Measurements from ENCODE around the gene LDLRAD4. TPM values are rescaled to one million over a fixed set of nuclear protein-coding genes. Genes with fewer than 3 reads are reported as not detected.

LDLRAD4 gene
- total RNA-seq, 1 donor from 2014 or later: 20.4 TPM

GRCh38 chr18:13566941-13567746, 348.6 kb downstream of the LDLRAD4 start:
- no peak overlapping the region for H3K27ac Mint-ChIP-seq (ENCODE audit: unreplicated experiment)
- peaks cover 11% of the 10 kb centered on the region for H3K27me3 Mint-ChIP-seq (ENCODE audit: unreplicated experiment)
- H3K4me3 Mint-ChIP-seq (ENCODE audit: unreplicated experiment): no peak overlapping the region
- DNase-seq (ENCODE audit: extremely low spot score, unreplicated experiment): no peak
- no peak for TF ChIP-seq CTCF (IDR thresholded peaks at IDR 0.05)
- no peaks in the 10 kb centered on the region for H3K9me3 Mint-ChIP-seq (ENCODE audit: unreplicated experiment)
- H3K4me1 Mint-ChIP-seq (ENCODE audit: unreplicated experiment): no peaks in the 10 kb centered on the region
- no peaks in the 10 kb centered on the region for H3K36me3 Mint-ChIP-seq (ENCODE audit: unreplicated experiment)

DNA sequence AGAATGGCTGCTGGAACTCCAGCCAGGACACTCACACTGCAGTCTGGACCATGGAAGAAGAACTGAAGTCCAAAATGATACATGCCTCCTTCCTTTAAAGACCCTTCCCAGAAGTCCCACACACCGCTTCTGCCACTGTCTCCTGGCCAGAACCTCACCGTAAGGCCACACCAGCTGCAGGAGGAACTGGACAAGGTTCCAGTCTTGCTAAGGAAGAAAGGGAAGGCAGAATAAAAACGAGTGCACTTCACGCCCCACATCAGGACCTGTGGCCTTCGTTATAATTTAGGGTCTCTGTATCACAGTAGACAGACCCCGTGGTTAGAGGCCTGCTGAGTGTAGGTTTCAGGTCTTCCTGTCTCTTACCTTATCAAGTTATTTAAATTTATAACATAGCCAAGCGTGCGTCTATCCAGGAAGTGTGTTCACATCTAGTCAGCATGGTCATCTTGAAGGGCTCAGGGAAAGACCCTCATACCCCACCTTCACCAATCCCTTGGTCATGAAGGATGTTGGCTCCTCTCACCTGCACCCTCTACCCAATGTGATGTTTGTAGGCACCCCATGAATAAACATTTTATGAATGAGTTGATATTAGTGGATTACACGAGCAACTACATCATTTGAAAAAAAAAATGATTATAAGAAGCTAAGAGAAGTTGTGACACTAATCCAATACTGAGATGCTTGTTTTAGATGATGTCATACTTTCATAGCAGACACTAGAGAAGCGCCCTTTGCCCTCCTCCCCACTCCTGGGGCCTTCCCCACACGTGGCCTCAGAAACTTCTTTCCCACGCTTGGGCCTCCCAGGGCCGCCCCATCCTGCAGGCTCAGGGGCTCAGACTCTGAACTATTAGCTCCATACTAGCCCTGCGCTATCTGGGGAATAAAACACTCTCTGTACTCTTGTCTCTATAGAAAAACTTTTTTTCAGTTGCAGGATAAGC, 350.2 kb downstream of the LDLRAD4 start:
- Mint-ChIP-seq H3K27ac (ENCODE audit: unreplicated experiment) (no peak overlapping the region), H3K4me1 (ENCODE audit: unreplicated experiment) (no peaks in the 10 kb centered on the region), H3K9me3 (ENCODE audit: unreplicated experiment) (no peaks in the 10 kb centered on the region), H3K4me3 (ENCODE audit: unreplicated experiment) (no peak overlapping the region), H3K27me3 (ENCODE audit: unreplicated experiment) (peaks cover 2% of the 10 kb centered on the region), H3K36me3 (ENCODE audit: unreplicated experiment) (no peaks in the 10 kb centered on the region)
- TF ChIP-seq CTCF (IDR thresholded peaks at IDR 0.05): no peak
- DNase-seq (ENCODE audit: extremely low spot score, unreplicated experiment): no peak

GRCh38 chr18:13570216-13570615, 351.7 kb downstream of the LDLRAD4 start:
- Mint-ChIP-seq H3K4me3 (ENCODE audit: unreplicated experiment) (no peak overlapping the region), H3K27ac (ENCODE audit: unreplicated experiment) (no peak overlapping the region), H3K36me3 (ENCODE audit: unreplicated experiment) (no peaks in the 10 kb centered on the region), H3K4me1 (ENCODE audit: unreplicated experiment) (no peaks in the 10 kb centered on the region), H3K9me3 (ENCODE audit: unreplicated experiment) (no peaks in the 10 kb centered on the region), H3K27me3 (ENCODE audit: unreplicated experiment) (peaks cover 2% of the 10 kb centered on the region)
- DNase-seq (ENCODE audit: extremely low spot score, unreplicated experiment): no peak
- TF ChIP-seq CTCF (IDR thresholded peaks at IDR 0.05): no peak

DNA sequence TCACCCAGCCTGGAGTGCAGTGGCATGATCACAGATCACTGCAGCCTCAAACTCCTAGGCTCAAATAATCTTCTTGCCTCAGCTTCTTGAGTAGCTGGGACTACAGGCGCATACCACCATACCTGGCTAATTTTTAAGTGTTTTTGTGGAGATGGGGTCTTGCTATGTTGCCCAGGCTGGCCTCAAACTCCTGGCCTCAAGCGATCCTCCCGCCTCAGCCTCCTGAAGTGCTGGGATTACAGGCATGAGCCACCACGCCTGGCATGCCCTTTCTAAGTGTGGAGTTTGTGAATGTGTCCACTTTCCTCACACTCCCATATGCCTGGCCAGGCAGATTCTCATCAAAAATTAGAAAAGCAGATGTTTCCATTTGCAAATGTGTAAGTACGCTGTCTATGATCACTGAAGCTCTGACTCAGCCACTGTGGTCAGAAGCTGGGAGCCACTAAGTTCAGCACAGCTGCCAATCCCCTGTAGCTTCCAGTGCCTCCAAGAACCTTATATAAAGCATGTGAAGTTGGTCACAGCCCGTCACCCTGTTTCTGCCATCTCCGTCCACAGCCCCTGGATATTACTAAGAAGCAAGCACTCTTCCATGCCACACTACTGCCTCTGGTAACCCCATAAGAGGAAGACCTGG, 352.4 kb downstream of the LDLRAD4 start:
- no peak for DNase-seq (ENCODE audit: extremely low spot score, unreplicated experiment)
- Mint-ChIP-seq H3K27me3 (ENCODE audit: unreplicated experiment) (peaks cover 2% of the 10 kb centered on the region), H3K4me1 (ENCODE audit: unreplicated experiment) (no peaks in the 10 kb centered on the region), H3K27ac (ENCODE audit: unreplicated experiment) (no peak overlapping the region), H3K36me3 (ENCODE audit: unreplicated experiment) (no peaks in the 10 kb centered on the region), H3K4me3 (ENCODE audit: unreplicated experiment) (no peak overlapping the region), H3K9me3 (ENCODE audit: unreplicated experiment) (no peaks in the 10 kb centered on the region)
- no peak for TF ChIP-seq CTCF (IDR thresholded peaks at IDR 0.05)
